GM21515 (cell line): ENCODE results near the gene SNTG2.

Experiments
- ATAC-seq: cut with Tn5 transposase; IDR thresholded peaks from one replicate; pipeline ENCODE4 v1.9.1; 2021; ENCODE audit not compliant: unreplicated experiment

SNTG2 gene

GRCh38 chr2:951224-952006 is 766 bp downstream of the SNTG2 start:
- ATAC-seq = no peak

- ATAC-seq = no peak
Measured at GRCh38 chr2:953408-953807, 2.8 kb downstream of the SNTG2 start.

GRCh38 chr2:953975-954686 is 3.5 kb downstream of the SNTG2 start:
- no peak for ATAC-seq

- no peak for ATAC-seq
Measured at GRCh38 chr2:954687-955000, 4.0 kb downstream of the SNTG2 start.

GRCh38 chr2:955829-956731 is 5.4 kb downstream of the SNTG2 start:
- no peak for ATAC-seq

- no peak for ATAC-seq
Measured at GRCh38 chr2:959457-959856, 8.8 kb downstream of the SNTG2 start.

- no peak for ATAC-seq
Measured at GRCh38 chr2:960061-960736, 9.6 kb downstream of the SNTG2 start.

- ATAC-seq = no peak
Measured at GRCh38 chr2:961786-962185, 11.1 kb downstream of the SNTG2 start.

GRCh38 chr2:963876-964275 is 13.2 kb downstream of the SNTG2 start:
- ATAC-seq = no peak

GRCh38 chr2:964562-964961 is 13.9 kb downstream of the SNTG2 start:
- no peak for ATAC-seq

GRCh38 chr2:965640-966147 is 15.0 kb downstream of the SNTG2 start:
- no peak for ATAC-seq

- no peak for ATAC-seq
Measured at GRCh38 chr2:973129-973528, 22.5 kb downstream of the SNTG2 start.

- no peak for ATAC-seq
Measured at GRCh38 chr2:974054-974453, 23.4 kb downstream of the SNTG2 start.

- no peak for ATAC-seq
Measured at GRCh38 chr2:974502-974901, 23.9 kb downstream of the SNTG2 start.

- ATAC-seq = no peak
Measured at GRCh38 chr2:975095-975494, 24.4 kb downstream of the SNTG2 start.

GRCh38 chr2:979069-979928 is 28.6 kb downstream of the SNTG2 start:
- peak; percentile 58 for ATAC-seq

- ATAC-seq = no peak
Measured at GRCh38 chr2:980176-980575, 29.5 kb downstream of the SNTG2 start.

GRCh38 chr2:981258-981657 is 30.6 kb downstream of the SNTG2 start:
- ATAC-seq = no peak

- no peak for ATAC-seq
Measured at GRCh38 chr2:981759-982158, 31.1 kb downstream of the SNTG2 start.

- no peak for ATAC-seq
Measured at GRCh38 chr2:985317-985898, 34.8 kb downstream of the SNTG2 start.
